Fibroblast of skin of back (primary cell): Measurements from ENCODE around the gene VEGFC.

Experiments used
- DNase-seq: peaks from one replicate; pipeline ENCODE4 v3.0.0-alpha.2; 2013

The VEGFC gene

DNA sequence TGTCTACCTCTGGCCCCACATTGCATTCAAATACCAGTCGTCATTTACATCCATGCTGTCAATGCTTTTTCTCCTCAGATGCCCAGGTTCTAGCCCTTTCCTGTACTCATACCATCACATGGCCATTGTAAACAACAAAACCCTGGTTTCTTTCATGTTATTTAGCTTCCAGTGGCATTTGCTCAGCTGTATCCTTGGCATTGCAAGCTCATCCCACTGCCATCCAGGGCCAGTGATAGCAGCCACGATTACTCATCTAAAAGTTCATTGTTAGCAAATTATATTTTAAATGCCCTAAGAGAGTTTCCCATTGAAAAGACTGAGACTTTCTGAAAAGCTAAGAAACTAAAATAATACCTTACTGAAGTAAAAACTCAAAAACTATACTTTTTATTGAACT is 34.0 kb downstream of the VEGFC start:
- no peak for DNase-seq

DNA sequence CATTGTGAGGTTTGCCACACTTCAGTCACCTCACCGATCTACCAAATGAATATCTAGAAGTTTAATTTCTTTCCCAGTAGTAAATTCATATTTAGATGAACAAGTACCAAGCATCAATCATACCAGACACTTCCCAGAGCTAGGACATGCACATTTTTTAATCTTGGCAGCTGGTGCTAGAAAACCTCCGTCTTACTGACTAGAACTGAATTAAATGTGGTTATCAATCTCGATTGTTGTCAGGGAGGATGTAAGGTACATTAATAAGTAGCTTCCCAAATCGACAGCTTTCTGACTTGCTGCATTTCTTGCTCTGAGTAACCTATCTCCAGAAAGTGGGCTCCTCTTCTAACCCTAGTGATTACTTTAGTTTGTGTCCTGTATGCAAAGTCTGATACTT is 34.4 kb downstream of the VEGFC start:
- DNase-seq: no peak

DNA sequence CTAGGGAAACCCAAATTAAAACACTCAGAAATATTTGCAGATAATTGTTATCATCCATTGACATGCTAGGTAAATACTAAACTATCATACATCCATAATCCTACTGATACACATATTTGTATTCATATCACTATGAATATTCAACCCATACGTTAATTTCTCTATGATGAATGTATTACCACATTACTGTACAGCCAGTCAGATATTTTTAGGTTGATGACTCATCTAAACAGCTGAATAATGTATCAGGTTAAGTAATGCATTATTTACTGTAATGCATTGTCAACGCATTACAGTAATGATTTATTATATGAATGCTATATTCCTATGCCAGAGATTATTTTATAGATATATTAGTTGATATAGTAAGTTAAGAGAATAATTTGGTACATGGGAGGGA is 37.1 kb downstream of the VEGFC start:
- no peak for DNase-seq

DNA sequence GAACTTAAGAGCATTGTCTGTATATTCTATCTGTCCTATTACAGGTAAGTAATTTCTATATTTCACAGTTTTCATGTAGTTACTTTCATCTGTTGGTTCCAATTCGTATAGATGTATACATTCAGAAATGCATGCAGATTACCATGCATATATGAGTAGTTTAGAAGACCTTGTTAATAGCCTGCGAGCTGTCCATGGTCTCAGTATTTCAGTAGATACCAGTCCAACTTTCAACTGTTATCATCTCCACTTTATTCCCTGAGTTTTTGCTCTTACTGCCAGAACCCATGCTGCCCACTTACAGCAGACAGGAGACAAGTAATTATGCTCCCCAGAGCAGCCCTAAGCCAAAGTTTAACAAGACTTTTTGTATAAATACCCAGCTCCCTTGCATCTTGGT is 37.7 kb downstream of the VEGFC start:
- DNase-seq: no peak

DNA sequence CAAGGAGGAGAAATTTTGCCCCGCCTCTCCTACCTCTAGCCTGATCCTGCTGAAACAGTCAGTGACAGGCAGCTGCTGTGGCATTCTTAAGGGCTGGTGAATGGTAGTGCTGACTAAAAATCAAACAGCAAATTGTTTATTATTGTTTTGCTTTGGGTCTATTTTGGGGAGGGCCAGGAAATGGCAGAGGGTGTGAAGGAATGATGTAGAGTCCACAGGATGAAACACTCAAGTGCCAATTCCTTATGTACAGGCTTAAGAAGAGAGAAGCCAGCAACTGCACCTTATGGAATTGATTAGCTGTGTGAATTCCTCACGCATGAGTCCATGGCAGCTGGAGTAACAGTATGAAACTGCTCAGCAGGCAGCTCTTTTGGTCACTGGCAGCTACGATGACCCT is 39.7 kb downstream of the VEGFC start:
- peak; percentile 97 for DNase-seq

DNA sequence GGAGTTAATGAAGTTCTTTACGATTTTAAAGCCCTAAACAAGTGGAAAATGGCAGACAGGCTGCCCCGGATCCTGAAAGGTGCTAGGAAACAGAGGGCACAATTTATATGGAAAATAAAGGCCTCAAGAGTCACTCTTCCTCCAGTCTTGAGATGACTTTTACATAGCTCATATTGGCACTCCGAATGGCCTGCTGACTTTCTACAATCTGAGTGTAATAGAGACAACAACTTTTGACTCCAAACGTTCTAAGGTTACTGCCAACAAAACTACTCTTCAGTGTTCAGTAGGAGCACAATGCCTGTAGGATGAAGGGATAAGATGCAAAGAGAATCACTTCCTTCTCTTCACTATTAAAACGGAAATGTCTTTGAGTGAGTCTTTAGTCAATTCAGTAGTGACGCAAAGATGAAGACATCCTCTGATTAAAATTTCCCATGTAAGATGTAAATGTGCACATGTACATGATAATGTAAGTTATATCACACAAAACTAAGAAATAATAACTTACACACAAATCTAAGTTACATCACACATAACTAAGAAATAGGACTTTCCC is 40.5 kb downstream of the VEGFC start:
- no peak for DNase-seq

DNA sequence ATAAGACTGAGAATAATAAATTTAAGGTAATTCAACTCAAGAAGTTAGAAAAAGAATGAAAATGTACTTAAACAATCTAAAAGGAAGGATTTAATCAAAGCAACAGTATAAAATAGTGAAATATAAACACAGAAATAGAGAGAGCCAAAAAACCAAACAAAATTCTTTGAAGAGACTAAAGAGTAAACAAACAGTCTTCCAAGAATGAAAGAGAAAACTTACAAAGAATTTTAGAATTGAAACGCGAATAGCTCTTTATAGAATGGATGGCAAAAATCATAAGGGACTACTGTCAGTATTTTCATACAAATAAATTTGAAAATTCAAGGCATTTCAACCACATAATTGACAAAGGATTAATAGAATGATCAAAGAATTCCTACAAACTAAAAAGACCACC is 41.7 kb downstream of the VEGFC start:
- no peak for DNase-seq

DNA sequence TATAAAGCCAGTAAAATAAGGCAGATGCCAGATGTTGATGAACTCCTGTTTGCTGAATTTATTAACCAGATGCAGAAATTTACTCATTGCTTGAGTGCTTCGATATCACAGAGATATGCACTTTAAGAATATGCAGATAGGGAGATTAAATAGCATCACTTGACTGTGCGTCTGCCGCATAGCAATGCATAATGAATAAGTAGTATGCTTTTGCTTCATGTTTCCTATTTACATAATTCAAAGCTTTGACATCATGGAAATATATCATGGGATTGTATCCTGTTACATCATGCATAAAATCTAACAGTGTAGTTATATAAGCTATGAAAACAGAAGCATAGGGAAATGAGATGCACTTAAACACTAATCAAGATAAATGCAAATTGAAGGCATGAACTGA is 45.9 kb downstream of the VEGFC start:
- no peak for DNase-seq

DNA sequence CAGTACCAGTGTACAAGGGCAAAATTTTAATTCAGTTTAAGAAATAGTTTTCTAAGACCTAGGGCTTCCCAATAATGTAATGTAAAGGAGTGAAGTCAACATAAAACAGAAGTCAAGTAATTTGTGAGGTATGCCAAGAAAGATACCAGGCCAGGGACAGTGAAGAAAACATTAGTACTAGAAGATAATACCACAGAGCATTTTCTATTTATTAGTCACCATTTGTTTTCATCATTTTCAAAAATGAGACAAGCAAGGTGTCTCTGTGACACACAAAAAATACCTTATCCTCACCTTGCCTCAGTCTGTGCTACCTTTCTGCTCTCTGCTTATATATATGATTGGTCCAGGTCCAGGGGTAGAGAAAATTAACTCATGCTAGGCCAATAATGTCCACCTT is 46.8 kb downstream of the VEGFC start:
- no peak for DNase-seq

DNA sequence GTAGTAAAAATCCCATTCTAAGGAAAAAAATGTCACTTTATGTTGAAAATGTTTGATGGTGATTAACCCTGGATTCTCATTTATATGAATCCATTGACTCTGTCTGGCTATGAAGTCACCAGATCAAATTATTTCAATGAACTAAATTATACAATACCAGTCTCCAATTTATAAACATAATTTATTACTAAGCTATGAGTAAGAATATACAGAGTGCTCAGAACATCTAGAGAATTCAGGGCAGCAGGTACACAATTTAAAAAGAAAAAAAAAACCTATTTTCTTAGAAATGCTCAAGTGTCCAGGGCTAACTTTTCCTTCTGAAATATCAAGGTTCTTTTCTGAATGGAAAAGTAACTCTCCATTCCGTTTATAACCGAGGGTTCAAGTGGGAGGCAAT is 48.6 kb downstream of the VEGFC start:
- DNase-seq: no peak

DNA sequence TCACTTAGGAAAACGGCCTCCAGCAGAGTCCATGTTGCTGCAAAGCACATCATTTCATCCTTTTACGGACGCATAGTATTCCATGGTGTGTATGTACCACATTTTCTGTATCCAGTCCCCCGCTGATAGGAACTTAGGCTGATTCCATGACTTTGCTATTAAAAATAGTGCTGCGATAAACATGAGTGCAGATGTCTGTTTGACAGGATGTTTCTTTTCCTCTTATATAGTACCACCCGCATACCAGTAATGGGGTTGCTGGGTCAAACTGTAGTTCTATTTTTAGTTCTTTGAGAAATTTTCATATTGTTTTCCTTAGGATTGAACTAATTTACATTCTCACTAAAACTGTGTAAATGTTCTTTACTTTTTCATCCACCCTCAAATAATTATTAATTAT is 50.5 kb downstream of the VEGFC start:
- no peak for DNase-seq

DNA sequence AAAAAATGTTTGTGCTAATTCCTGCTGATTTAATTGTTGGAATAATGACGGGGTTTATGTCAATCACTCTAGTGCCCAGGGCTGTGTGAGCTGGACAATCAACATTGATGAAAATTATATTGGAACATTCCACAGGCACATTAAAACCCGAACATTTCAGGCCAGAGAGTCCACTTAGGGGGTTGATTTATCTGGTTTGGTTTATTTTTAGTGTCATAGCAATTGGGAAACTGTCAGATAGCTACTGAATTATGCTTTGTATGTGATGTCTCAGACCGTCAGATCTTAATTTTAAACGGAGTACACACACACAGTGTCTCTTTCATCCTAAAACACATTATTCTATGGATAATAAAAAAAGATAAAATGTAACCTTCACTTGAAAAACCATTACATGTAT is 51.5 kb downstream of the VEGFC start:
- DNase-seq: no peak

DNA sequence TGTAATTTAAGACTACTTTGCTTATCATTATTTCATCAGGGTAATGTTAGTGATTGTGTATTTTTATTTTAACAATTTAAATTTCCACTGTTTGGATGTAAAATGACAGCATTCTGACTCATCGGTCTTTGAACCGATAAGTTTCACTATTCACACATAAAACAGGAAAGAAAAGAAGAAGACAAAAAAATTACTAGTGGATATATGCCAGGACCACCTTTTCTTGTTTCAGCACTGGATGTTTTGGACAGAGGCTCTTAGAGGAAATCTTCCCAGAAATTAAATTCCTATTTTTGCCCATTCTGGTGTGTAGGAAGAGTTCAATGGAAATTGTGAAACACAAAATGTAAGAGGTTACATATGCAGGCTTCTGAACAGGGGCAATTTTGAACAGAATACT is 57.4 kb downstream of the VEGFC start:
- peak; percentile 62 for DNase-seq

DNA sequence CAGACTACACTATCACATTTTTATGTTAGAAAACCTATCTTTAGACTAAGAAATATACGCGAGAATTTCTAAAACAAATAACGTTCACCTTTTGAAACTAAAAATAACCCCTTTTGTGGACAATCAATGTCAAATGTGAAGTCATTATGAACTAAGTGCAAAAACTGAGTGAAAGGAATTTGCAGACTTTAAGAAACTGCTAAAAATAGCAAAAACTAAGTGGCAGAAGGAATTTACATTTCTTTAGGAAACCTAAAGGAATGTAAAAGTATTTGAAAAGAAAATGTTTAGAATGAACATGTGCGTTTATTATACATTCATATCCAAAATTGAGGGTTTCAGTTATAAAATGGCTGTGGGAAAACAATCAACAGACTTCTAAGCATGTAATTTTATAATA is 58.3 kb downstream of the VEGFC start:
- DNase-seq: peak; percentile 60

DNA sequence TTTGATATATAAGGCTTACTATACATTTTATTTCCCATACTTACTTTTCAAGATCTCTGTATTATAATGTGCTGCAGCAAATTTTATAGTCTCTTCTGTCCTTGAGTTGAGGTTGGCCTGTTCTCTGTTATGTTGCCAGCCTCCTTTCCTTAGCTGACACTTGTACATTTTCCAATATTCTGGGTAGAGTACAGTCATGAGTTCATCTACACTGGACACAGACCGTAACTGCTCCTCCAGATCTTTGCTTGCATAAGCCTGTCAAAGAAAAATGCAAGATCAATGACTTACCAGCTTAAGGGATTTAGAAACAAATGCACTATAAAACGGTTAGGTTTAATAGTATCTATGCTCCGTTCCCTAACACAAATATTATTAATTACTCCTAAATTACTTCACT is 63.2 kb downstream of the VEGFC start:
- no peak for DNase-seq

DNA sequence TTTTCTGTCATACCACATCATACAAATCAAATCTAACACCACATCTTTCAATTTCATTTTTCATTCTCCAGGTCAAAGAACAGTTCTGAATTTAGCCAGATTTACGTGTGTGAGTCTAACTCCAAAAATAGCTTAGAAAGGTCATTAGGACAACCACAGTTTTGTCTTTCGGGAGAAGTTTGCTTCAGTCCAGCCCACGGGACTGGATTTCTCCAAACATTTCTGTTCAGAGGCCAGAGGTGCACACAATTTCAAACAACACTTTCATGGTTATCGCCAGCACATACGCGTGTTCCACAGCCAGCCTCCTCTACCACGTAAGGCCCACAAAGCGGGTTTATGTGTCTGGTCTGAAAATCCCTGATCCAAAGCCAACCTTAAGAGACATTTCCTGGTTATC is 65.9 kb downstream of the VEGFC start:
- DNase-seq: no peak

DNA sequence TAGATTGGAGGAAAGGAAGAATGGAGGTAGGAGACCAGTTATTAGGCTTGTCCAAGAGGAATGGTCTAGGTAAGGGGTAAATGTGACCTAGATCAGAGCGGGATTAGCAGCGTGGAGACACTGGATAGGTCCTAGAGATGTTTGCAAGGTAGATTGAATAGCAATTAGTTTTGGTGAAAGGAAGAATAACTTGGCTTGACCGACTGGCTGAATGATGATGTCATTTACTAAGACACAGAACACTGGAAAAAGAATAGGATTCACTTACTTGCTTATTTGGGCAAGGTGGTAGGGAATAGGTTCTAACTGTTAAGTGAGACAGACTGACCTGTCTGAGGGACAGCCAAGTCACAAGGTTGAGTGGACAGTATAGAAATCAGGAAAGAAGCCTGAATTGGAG is 71.3 kb downstream of the VEGFC start:
- DNase-seq: no peak

DNA sequence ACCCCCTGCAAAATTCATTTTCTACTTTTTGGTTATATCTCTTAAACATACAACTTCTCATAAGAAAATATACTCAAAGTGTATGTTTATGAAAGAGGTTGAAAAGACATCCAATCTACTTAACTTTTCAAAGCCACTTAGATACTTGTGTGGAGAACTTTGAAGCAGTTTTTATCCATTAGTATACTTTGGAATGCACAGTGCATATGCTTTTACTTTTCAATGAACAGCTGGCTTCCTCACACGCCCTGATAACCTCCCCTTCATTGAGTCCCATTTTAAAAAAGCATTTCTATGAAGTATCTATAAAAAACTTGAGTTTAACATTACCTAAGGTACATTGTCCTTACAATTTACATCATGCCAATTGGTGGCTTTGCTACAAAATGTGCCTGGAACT is 73.8 kb downstream of the VEGFC start:
- DNase-seq: no peak

DNA sequence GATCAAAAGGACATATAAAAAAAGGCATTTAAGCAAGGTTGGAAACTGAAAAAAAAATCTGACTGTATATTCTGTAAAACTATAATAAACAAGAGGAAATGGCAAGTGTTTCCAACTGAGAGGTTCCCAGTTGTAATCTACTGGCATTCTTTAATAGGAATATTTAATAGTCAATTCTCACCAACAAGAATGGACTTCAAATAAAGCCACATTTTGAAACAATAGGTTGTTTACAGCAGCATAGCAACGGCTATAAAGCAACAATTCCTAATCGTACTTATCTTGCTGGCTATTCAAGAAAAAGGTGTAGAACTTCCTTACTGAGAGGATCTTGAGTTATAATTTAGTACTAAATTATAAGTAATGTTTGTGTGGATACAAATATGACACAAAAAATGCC is 75.5 kb downstream of the VEGFC start:
- DNase-seq: no peak

DNA sequence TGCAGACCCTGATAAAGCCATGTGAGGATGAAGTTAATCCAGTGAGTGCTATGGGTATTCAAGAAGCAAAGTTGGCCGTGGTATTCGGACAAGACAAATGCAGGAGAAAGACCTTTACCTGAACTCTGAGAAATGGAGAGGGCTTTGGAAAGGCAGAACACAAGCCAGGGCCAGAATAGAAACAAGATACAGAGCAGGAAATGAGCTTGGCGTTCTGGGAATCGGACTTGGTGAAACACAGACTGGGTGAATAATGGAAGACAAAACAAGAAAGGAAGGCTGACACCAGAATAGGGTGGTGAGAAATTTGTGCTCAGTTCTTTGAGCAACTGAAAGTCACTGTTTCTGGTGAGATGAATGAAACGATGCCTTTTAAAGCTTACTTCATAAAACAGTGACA is 83.3 kb downstream of the VEGFC start:
- DNase-seq: no peak

DNA sequence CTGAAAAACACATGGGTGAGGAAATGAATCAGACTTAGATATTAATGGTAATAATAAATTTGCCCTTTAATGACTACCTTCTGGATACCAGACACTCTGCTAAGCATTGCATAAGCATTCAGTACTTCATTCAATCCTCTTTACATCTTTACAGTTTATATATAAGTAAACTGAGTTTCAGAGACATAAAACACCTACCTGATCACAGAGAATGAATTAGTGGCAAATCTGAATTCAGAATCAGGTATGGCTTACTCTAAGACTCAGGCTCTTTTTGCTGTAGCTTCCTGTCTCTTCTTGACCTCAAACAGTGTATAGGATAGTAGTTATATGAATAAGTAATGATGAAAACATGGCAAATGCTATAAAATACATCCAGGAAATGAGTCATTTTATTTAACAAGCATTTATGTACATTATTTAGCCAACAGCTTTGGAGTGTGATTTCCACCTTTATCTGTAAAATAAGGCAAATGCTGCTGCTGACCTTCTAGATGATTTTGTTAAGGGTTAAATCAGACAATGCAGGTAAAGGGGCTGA is 83.9 kb downstream of the VEGFC start:
- DNase-seq: peak; percentile 32

DNA sequence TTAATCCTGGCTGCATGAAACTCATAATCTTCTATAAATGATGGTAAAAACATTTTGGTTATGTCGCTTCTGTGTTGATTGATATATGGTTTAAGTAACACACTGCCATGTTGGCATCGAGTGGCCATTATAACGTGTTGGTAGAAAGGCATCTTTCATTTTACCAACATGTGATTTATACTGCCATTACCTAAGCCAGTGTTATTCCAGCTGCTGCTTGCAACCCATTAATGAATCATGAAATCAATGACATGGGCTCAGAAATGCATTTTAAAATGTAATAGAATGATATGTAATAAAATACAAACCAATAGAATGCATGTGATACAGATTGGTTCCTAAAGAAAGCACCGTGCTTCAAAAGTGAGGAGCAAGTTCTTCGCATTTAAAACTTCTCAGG is 102.0 kb downstream of the VEGFC start:
- DNase-seq: no peak

DNA sequence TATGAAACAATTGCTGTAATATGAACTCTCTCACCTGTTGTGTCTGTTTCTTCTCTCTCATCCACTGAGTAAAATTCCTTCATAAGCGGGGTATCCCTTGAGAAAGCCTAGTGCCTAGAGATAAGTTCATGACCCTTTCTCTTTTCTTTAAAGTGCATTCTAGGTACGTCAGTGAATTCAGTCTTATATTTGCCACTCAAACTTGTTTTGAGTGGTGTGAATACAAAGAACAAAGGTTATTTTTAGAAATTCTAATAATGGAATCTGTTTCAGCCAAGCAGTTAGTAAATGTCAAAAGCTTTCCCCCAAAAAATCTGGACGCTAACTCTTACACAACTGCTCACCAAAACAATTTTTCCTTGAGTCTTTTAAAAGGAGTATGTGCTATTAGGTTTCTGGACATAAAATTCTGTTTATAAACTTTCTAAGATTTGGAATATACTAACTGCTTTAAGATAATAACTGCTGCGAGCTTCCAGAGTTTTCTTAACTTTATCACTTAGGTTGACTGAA is 112.0 kb downstream of the VEGFC start:
- no peak for DNase-seq

DNA sequence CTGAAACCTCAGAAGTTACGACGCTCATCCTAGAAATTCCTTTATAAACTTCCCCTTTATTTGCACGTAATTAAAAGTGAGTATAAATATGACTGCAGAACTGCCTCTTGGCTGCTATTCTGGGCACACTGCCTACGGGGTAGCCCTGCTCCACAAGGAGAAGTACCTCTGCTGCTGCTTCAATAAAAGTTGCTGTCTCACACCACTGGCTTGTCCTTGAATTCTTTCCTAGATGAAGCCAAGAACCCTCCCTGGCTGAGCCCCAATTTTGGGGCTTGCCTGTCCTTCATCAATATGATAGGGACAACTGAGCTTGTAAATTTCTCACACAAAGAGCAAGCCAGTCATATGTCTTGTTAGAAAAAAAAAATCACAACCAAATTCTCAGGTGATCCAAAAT is 115.8 kb downstream of the VEGFC start:
- DNase-seq: no peak

DNA sequence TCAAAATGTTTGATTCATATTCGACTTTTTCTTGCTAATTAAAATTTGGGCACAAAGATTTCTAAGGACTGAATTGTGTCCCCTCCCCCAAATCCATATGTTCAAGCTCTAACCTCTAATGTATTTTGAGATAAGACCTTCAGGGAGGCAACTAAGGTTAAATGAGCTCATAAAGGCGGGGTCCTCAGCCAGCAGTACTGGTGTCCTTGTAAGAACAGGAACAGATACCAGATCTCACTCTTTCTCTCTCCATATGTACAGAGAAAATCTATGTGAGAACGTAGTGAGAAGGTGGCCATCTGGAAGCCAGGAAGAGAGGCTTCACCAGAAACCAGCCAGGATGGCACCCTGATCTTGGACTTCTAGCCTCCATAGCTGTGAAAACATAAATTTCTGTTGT is 116.9 kb downstream of the VEGFC start:
- DNase-seq: no peak
